GM21528 (cell line): ENCODE data around the gene NEO1.

Experiments used
- ATAC-seq: cut with Tn5 transposase; IDR thresholded peaks from one replicate; pipeline ENCODE4 v1.9.1; 2021; ENCODE audit warnings: mild to moderate bottlenecking, moderate library complexity; ENCODE audit not compliant: unreplicated experiment, low FRiP score

Gene NEO1

DNA sequence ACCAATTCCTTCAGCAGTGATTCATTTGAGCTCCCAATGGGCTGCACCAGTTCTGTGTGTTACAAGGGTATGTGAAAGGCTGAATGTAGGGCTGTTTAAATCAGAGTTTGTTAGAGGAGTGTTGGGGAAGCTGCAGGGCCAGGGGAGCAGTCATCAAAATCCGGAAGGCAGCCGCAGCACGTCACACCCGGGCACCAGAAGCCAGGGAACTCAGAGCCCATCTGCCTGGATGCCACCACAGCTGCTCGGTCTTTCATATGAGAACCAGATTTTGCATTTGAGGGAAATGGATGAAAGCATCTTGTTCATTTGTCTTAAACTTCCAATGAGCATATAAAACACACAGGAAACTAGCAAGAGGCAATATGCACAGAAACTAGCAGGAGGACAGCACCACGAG lies 24.2 kb upstream of the NEO1 start:
- ATAC-seq: no peak

DNA sequence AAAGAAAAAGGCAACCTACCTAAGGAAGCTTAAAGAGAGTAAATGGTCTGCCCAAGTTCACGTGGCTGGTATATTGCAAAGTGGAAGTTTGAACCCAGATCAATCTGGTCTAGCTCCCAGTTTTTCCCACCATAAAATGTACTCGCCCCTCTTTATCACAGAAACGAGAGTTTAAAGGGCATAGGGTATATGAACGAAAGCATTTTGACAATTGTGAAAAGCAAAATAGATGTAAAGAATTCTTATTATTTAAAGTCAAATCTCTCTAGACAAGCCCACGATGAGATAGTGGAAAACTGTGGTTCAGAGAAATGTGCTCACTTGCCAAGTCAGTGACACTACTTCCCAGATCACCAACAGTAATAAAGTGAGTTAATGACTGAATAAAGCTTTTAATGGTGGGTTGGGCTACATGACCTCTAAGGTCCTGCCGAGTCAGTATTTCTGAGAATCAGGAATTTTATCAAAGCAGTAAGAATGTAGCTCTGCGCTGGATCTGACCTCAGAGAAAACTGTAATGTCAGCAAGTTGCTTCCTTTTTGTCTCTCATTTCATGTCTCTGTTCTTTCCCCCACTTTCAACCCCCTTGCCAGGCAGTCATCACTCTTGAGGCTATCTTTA lies 23.3 kb upstream of the NEO1 start:
- no peak for ATAC-seq

- ATAC-seq: no peak
Measured at GRCh38 chr15:73030122-73030679, 22.1 kb upstream of the NEO1 start.

DNA sequence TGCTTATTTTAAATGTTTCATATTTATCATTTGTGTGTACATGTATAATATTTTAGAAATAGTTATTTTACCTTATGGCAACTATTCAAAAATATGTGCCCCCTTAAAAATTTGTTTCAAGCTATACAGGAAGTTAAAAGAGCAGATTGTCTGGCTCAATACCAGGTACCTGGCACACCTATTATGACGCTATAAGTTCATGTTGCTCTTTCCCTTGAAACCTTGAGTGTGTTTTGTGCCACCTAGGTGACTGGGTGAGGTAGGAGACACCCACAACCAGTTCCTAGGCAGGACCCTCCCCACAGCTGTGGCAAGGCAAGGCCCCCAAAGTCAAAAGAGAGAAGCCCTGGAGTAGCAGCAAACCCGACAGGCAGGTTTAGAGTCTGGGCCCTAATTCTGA lies 20.6 kb upstream of the NEO1 start:
- ATAC-seq: no peak

- no peak for ATAC-seq
Measured at GRCh38 chr15:73033611-73034010, 18.7 kb upstream of the NEO1 start.

DNA sequence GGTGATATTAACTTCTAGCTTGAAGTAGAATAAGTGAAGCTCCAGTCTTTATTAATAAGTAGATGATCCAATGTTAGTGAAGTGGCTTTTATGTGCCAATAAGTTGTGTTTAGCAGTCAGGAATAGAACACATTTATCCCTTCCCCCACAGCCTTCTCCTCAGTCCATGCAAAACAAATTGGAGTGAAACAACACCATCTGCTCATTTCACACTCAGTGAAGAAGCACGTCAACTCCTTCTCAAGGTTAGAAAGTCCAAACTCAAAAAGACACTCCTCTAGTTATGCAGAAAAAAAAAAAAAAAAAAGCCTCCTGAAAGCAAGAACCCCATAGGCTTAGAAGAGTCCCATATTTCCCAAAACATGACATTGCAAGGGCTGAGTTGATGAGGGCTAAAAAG lies 18.0 kb upstream of the NEO1 start:
- no peak for ATAC-seq

GRCh38 chr15:73035221-73035620 lies 17.0 kb upstream of the NEO1 start:
- ATAC-seq: no peak

DNA sequence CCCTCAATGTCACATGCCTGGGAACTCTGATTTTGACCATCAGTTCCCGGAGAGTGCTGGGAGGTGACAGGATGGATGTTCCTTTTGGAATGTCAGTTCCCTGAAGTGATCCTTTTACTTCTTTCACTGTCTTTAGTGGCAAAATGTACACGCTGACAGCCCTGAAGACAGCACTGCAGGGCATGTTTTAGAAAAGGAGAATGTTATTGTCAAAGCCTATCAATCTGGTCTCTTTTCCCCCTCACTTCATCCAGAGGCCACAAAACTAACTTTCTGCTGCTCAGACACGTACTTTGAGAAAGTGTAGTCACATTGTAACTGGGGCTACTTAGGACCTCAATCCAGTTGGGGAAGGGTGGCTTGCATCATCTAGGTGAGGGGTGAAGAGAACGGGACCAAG lies 14.0 kb upstream of the NEO1 start:
- no peak for ATAC-seq

DNA sequence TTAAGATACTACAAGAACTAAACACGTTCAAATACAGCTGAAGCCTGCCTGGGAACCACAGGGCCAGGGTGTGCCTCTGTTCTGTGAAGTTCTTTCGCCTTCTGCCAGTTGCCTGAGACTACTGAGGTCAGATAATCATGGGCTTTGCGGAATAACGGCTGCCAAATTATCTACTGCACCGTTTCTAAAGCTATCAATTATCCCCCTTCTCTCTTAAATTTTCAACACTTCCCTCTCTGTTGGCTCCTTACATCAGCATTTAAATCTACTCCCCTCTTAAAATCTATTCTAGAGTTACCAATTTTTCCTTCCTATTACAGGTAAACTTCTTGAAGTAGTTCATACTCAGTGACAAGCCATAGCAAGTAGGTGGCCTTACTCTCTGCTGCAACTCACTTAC lies 6.2 kb upstream of the NEO1 start:
- no peak for ATAC-seq

GRCh38 chr15:73047882-73048281 lies 4.4 kb upstream of the NEO1 start:
- no peak for ATAC-seq

- ATAC-seq: no peak
Measured at GRCh38 chr15:73048624-73049295, 3.5 kb upstream of the NEO1 start.

GRCh38 chr15:73049564-73050215 lies 2.6 kb upstream of the NEO1 start:
- ATAC-seq: no peak

- no peak for ATAC-seq
Measured at GRCh38 chr15:73050561-73051295, 1.5 kb upstream of the NEO1 start.

- peak; percentile 20 for ATAC-seq
Measured at GRCh38 chr15:73051391-73051806, 864 bp upstream of the NEO1 start.

DNA sequence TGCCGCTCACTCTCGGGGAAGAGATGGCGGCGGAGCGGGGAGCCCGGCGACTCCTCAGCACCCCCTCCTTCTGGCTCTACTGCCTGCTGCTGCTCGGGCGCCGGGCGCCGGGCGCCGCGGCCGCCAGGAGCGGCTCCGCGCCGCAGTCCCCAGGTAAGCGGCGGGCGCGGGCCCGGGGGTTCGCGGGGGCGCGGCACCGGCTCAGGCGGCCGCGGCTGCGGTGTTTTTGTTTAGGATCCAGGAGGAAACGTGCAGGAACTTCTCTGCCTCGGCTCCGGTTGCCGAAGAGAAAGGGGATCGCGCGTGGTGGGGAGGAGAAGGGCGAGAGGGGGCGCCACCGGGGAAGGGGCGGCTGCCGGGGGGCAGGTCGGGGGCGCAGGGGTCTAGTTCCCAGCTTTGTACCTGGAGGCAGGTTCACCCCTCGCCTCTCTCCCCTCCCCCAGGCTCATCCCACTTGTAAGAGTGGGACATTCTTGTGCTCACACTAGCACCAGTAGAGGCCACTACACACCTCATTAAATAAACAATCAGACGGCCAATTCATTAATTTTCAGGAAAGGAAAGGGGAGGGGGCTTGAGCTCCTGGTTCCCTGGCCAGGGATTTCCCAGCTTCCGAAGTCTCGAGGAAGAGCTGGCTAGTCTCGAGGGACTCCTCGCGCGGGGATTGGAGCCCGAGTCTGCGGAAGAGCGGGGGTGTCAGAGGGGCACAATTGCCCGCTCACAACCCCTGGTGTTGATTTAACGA lies 562 bp downstream of the NEO1 start:
- peak; percentile 12 for ATAC-seq

- no peak for ATAC-seq
Measured at GRCh38 chr15:73053398-73053723, 1.1 kb downstream of the NEO1 start.

DNA sequence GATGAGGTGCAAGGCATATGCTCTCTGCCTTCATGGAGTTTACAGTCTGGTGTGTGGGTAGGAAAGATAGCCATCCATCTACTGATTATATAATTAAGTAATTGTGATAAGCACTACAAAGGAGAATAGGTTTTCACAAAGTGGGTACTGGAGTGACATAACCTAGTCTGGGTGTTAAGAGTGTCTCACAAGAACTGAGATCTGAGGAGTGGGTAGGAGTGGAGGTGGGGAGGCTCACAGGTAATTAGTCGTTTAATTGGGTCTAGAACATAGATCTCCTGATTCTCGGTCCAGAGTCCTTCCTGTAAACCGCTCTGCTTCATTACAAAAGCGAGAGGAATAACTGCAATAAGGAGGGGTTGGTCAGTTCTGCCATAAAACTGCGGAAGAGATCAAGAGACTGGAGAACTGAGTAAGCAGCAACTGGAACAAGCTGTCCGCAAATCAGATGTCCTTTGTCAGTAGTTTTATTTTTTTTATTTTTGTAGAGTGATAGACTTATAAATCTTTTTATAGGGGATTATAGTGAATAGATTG lies 2.2 kb downstream of the NEO1 start:
- ATAC-seq: no peak

- ATAC-seq: no peak
Measured at GRCh38 chr15:73056460-73056859, 4.2 kb downstream of the NEO1 start.

DNA sequence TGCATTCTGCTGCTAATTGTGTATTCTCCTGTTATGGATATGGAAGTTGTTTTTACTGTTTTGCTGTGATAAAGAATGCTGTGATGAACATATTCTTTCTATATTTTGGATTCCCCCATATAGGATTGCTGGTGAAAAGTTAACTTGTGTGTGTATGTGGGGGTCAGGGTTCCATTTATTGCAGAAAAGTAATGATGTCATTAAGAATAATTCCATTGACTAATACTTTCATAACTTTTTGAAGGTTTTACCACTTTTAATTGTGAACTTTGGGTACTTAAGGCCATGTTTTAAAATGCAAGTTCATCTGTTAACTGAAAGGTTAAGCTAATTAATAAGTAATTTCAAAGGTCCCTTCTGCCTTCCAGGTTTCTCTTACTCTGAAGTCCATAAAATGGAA lies 6.2 kb downstream of the NEO1 start:
- no peak for ATAC-seq

DNA sequence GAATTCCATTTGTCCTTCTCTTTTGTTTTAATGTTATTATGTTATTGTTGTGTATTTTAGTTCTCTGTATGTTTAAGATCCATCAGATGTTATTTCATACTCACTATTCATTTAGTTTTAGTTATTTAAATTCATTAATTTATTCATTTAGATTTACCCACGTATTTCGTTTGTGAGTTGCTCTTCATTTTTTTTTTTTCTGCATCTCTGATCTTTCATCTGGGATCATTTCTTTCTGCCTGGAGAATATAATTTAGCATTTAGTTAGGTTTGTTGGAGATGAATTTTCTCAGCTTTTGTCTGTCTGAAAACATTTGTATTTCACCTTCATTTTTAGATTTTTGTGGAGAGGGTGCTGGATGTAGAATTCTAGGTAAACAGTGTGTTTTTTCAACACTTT lies 12.9 kb downstream of the NEO1 start:
- ATAC-seq: no peak
